Testis (tissue), 3 donors: ENCODE data around the gene MAMDC2. TPM values are rescaled to one million over a fixed set of nuclear protein-coding genes. Genes with fewer than 3 reads are reported as not detected.

Source experiments
- DNase-seq: peaks from one replicate; pipeline ENCODE4 v3.0.0-alpha.2; 2019
- H3K27ac ChIP-seq, 2 donors: fragments of 200-600 bp; sonication (generic); one replicate each; pipeline ENCODE4 v1.5.1; 2019
- H3K27me3 ChIP-seq: fragments of 200-600 bp; sonication (generic); one replicate; pipeline ENCODE4 v1.5.1; 2019
- H3K36me3 ChIP-seq: fragments of 200-600 bp; sonication (generic); one replicate; pipeline ENCODE4 v1.5.1; 2017; ENCODE audit warnings: low read depth; ENCODE audit errors: missing control alignments
- H3K4me1 ChIP-seq: fragments of 200-600 bp; sonication (generic); one replicate; pipeline ENCODE4 v1.5.1; 2019
- H3K4me3 ChIP-seq, 2 donors: fragments of 200-600 bp; sonication (generic); one replicate each; pipeline ENCODE4 v1.5.1; 2017 to 2019
- H3K9me3 ChIP-seq: fragments of 200-600 bp; sonication (generic); one replicate; pipeline ENCODE4 v1.5.1; 2017
- POLR2A ChIP-seq: fragments of 450-650 bp; IDR thresholded peaks from one replicate; pipeline ENCODE4 v1.6.1; 2017; ENCODE audit warnings: antibody characterized with exemption, mild to moderate bottlenecking, moderate library complexity
- WGBS, 2 donors: methylation state at CpG; one replicate each; pipeline ENCODE4 v1.1.5; 2018; 5-methylcytosine and 5-hydroxymethylcytosine counted together
- intact Hi-C: fragments of 100-400 bp; cut with DNase I; formaldehyde crosslinking; loops from one replicate; pipeline ENCODE4 v1.15.1; 2023; ENCODE audit warnings: low total_unique reads
- polyA plus RNA-seq: library from polyadenylated mRNA; stranded (reverse); fragments of 350-450 nt; fragmentation: Illumina TruSeq; extraction: RNeasy Lipid Tissue Mini Kit (QIAGEN cat#74804); gene quantifications from one replicate; pipeline ENCODE4 v1.2.3, GENCODE V29; 2014; ENCODE audit warnings: low read depth, low replicate concordance; ENCODE audit not compliant: insufficient read depth
- total RNA-seq, 2 donors: library from RNA; depleted of rRNA; stranded (reverse); fragments of >200 nt; gene quantifications; one replicate each; pipeline ENCODE4 v1.2.3, GENCODE V29; 2016
- TF ChIP-seq, protein P1 (sequence below), 3 experiments: fragments of 450-650 bp in 2 of 3; fragments of 200-600 bp in 1 of 3; sonication (generic) in 1 of 3; IDR thresholded peaks; one replicate each; pipeline ENCODE4 v1.5.1; 2016 to 2019; ENCODE audit warnings: antibody characterized with exemption in 3 of 3, mild to moderate bottlenecking in 2 of 3, moderate library complexity in 1 of 3

MAMDC2 gene
- total and polyA plus RNA-seq, 3 donors from 2014 or later = 13.7 to 28.3 (median 15.1) TPM

DNA sequence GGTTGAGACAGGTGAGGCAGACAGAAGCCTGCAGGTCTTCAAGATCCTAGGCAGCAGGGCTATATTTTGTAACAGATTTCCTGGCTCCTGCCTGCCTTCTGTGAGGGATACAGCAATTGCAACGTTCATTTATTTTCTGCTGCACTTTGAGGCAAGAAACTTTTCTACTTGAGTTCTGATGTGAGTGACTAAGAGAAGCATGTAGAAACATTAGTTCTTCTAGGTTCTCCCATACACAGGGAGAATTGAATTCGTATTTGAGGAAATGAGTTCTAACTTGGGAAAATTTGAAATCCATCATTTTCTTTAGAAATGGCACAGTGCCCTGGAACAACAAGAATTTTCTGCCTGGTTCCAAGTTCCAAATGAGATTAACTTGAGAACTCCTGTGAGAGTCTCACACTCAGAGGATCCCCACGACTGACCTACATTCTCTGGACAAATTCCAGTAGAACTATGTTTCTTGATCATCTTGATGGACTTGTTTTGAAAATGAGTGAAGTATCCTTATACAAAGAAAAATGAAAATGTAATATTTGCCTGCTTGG is 15.0 kb downstream of the MAMDC2 start:
- WGBS, 2 donors = 33 to 45% methylated on average over 3 of the region's 3 CpGs
- TF ChIP-seq, protein P1, sequence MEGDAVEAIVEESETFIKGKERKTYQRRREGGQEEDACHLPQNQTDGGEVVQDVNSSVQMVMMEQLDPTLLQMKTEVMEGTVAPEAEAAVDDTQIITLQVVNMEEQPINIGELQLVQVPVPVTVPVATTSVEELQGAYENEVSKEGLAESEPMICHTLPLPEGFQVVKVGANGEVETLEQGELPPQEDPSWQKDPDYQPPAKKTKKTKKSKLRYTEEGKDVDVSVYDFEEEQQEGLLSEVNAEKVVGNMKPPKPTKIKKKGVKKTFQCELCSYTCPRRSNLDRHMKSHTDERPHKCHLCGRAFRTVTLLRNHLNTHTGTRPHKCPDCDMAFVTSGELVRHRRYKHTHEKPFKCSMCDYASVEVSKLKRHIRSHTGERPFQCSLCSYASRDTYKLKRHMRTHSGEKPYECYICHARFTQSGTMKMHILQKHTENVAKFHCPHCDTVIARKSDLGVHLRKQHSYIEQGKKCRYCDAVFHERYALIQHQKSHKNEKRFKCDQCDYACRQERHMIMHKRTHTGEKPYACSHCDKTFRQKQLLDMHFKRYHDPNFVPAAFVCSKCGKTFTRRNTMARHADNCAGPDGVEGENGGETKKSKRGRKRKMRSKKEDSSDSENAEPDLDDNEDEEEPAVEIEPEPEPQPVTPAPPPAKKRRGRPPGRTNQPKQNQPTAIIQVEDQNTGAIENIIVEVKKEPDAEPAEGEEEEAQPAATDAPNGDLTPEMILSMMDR (IDR thresholded peaks at IDR 0.05) = no peak
- TF ChIP-seq POLR2A = no peak
- peak overlapping the region in 1 of 2 donors; percentile 7 for H3K27ac ChIP-seq
- no peaks in the 10 kb centered on the region for H3K9me3 ChIP-seq
- H3K4me3 ChIP-seq = no peak overlapping the region
- DNase-seq = no peak
- no peaks in the 10 kb centered on the region for H3K36me3 ChIP-seq
- peaks cover 10% of the 10 kb centered on the region for H3K4me1 ChIP-seq
- intact Hi-C loops = no loop called here
- no peaks in the 10 kb centered on the region for H3K27me3 ChIP-seq

GRCh38 chr9:70060148-70060882 is 16.7 kb downstream of the MAMDC2 start:
- Histone ChIP-seq H3K4me1 (peaks cover 14% of the 10 kb centered on the region), H3K36me3 (no peaks in the 10 kb centered on the region), H3K9me3 (no peaks in the 10 kb centered on the region), H3K27ac (no peak overlapping the region), H3K27me3 (no peaks in the 10 kb centered on the region), H3K4me3 (no peak overlapping the region)
- DNase-seq = no peak
- intact Hi-C loops = no loop called here
- 78 to 80% methylated on average over 3 of the region's 3 CpGs for WGBS, 2 donors
- TF ChIP-seq POLR2A = no peak
- TF ChIP-seq, protein P1 (IDR thresholded peaks at IDR 0.05) = no peak

DNA sequence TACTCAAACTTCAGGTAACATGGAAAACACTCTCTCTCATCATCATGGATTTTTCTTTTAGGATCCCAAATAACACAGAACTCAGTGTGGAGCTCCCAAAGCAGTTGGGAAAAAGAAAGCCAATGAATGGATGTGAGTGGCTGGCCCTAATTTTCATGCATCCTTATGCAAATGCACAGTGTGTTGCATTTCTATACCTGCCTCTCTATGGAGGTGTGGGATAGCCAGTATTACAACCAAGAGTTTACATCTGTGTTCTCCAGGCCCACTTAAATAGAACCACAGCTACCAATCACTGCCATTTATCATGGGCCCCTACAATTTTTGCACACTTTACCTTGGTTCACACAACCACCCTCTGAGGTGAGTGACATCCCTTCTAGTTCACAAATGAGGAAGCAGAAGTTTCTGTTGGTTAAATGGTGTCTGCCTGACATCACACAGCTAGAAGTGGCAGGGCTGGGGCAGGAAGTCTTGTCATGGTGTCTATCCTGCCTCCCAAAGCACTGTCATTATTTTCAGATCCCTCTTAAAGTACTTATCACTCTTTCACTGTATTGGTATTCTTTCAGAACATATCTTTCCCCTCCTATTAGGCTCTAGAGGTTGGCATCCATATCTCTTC is 17.3 kb downstream of the MAMDC2 start:
- Histone ChIP-seq H3K4me3 (no peak overlapping the region), H3K36me3 (no peaks in the 10 kb centered on the region), H3K27me3 (no peaks in the 10 kb centered on the region), H3K4me1 (peaks cover 16% of the 10 kb centered on the region), H3K9me3 (no peaks in the 10 kb centered on the region), H3K27ac (no peak overlapping the region)
- TF ChIP-seq, protein P1 (IDR thresholded peaks at IDR 0.05) = no peak
- TF ChIP-seq POLR2A = no peak
- intact Hi-C loops = no loop called here
- DNase-seq = no peak

DNA sequence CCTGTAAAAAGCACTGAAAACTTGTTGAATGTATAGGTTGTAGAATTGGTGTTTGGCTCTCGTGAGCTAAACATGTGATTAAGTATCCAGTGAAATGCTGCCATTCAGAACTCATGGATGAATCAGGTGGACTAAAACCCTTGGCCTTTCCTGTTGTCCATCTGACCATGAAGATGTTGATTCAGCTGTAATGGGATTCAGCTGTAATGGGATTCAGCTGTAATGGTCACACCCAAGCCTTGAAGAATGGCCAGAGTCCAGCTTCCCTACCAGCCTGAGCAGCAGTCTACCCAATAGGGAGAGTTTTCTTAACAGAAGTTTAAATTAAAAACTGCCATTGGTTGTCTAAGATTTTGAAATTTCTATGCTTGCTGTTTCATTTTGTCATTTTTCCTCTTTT is 18.1 kb downstream of the MAMDC2 start:
- 93 to 100% methylated on average over 1 of the region's 1 CpG for WGBS, 2 donors
- DNase-seq = no peak

More for the DNA sequence above, 18.1 kb downstream of the MAMDC2 start:
- H3K4me3 ChIP-seq = no peak overlapping the region
- no peaks in the 10 kb centered on the region for H3K27me3 ChIP-seq
- H3K9me3 ChIP-seq = no peaks in the 10 kb centered on the region
- H3K36me3 ChIP-seq = no peaks in the 10 kb centered on the region
- TF ChIP-seq POLR2A = no peak
- TF ChIP-seq, protein P1 (IDR thresholded peaks at IDR 0.05) = no peak
- H3K27ac ChIP-seq = no peak overlapping the region
- peaks cover 22% of the 10 kb centered on the region for H3K4me1 ChIP-seq
- intact Hi-C loops = no loop called here
